Fibroblast of skin of right biceps (primary cell): ENCODE data around the gene PLCH1.

Experiments used
- DNase-seq: peaks from one replicate; pipeline ENCODE4 v3.0.0-alpha.2; 2013

The PLCH1 gene

GRCh38 chr3:155525324-155525833 lies 219.5 kb downstream of the PLCH1 start:
- no peak for DNase-seq

- DNase-seq, result no peak
These were observed 224.4 kb downstream of the PLCH1 start for GRCh38 chr3:155520463-155520862.

- DNase-seq, result no peak
These were observed 225.8 kb downstream of the PLCH1 start for GRCh38 chr3:155519078-155519477.

GRCh38 chr3:155517903-155518302 lies 227.0 kb downstream of the PLCH1 start:
- DNase-seq, result peak; percentile 19

- no peak for DNase-seq
These were observed 228.4 kb downstream of the PLCH1 start for GRCh38 chr3:155516439-155516838.

GRCh38 chr3:155512867-155513261 lies 232.0 kb downstream of the PLCH1 start:
- no peak for DNase-seq

GRCh38 chr3:155512175-155512866 lies 232.6 kb downstream of the PLCH1 start:
- DNase-seq, result no peak

- DNase-seq, result no peak
These were observed 240.2 kb downstream of the PLCH1 start for GRCh38 chr3:155504682-155505081.

- peak; percentile 52 for DNase-seq
These were observed 242.2 kb downstream of the PLCH1 start for GRCh38 chr3:155502630-155503029.

- DNase-seq, result peak; percentile 20
These were observed 244.6 kb downstream of the PLCH1 start for GRCh38 chr3:155500194-155500818.

- peak; percentile 91 for DNase-seq
These were observed 246.8 kb downstream of the PLCH1 start for GRCh38 chr3:155497930-155498647.

- DNase-seq, result no peak
These were observed 248.7 kb downstream of the PLCH1 start for GRCh38 chr3:155496206-155496605.

GRCh38 chr3:155495387-155495786 lies 249.5 kb downstream of the PLCH1 start:
- peak; percentile 33 for DNase-seq

- no peak for DNase-seq
These were observed 250.5 kb downstream of the PLCH1 start for GRCh38 chr3:155494332-155494731.

GRCh38 chr3:155492841-155493240 lies 252.0 kb downstream of the PLCH1 start:
- no peak for DNase-seq

- DNase-seq, result no peak
These were observed 253.2 kb downstream of the PLCH1 start for GRCh38 chr3:155491696-155492095.

GRCh38 chr3:155488671-155489070 lies 256.2 kb downstream of the PLCH1 start:
- DNase-seq, result no peak

- DNase-seq, result no peak
These were observed 259.0 kb downstream of the PLCH1 start for GRCh38 chr3:155485897-155486296.

GRCh38 chr3:155481591-155481990 lies 263.3 kb downstream of the PLCH1 start:
- no peak for DNase-seq

- no peak for DNase-seq
These were observed 263.8 kb downstream of the PLCH1 start for GRCh38 chr3:155481089-155481488.

- DNase-seq, result no peak
These were observed 279.2 kb downstream of the PLCH1 start for GRCh38 chr3:155465664-155466063.

- DNase-seq, result no peak
These were observed 282.2 kb downstream of the PLCH1 start for GRCh38 chr3:155462672-155463071.

GRCh38 chr3:155457591-155457990 lies 287.3 kb downstream of the PLCH1 start:
- DNase-seq, result no peak

GRCh38 chr3:155455765-155456164 lies 289.1 kb downstream of the PLCH1 start:
- no peak for DNase-seq
